HEK293 (cell line): ENCODE data around the gene CHST14.

Experiments used
- CTCF ChIA-PET: fragments of 350-600 bp; formaldehyde crosslinking; extraction: SDS; loops from one replicate; lab custom pipeline; 2021; ENCODE audit warnings: antibody characterized with exemption; lab: Yijun Ruan, JAX
- POLR2A ChIA-PET: fragments of 300-600 bp; formaldehyde crosslinking; extraction: SDS; loops from one replicate; lab custom pipeline; 2020; ENCODE audit warnings: antibody characterized with exemption, inconsistent platforms; lab: Yijun Ruan, JAX
- H3K27ac ChIP-seq: fragments of 200-500 bp; sonication (Bioruptor generic); 2 replicates; pipeline ENCODE4 v1.5.1; 2014; ENCODE audit warnings: low read depth, low read length, control low read depth, inconsistent platforms; ENCODE audit errors: extremely low read depth
- H3K36me3 ChIP-seq, 2 experiments: fragments of 200-500 bp in 1 of 2; sonication (Bioruptor generic) in 1 of 2; 1 replicate in 1 of 2; 2 replicates in 1 of 2; pipeline ENCODE4 v1.5.1; 2014 to 2017; ENCODE audit warnings: inconsistent platforms in 2 of 2, low read length in 2 of 2; ENCODE audit not compliant: control insufficient read depth in 2 of 2, insufficient read depth in 1 of 2
- H3K4me1 ChIP-seq: fragments of 200-500 bp; sonication (Bioruptor generic); 2 replicates; pipeline ENCODE4 v1.5.1; 2014; ENCODE audit warnings: mild to moderate bottlenecking, low read length, inconsistent platforms; ENCODE audit not compliant: control insufficient read depth, insufficient read depth
- H3K4me3 ChIP-seq: 2 replicates; pipeline ENCODE4 v1.5.1; 2011; ENCODE audit warnings: low read depth, mild to moderate bottlenecking, control low read depth, low read length, moderate library complexity
- H3K9me3 ChIP-seq: fragments of 200-500 bp; sonication (Bioruptor generic); 2 replicates; pipeline ENCODE4 v1.5.1; 2014; ENCODE audit warnings: low read depth, low read length, inconsistent platforms; ENCODE audit not compliant: control insufficient read depth, insufficient read depth
- KLF7 ChIP-seq: fragments of 450-650 bp; formaldehyde crosslinking; IDR thresholded peaks from 2 replicates; pipeline ENCODE4 v1.5.1; 2016; ENCODE audit warnings: missing biosample characterization, missing genetic modification characterization, borderline replicate concordance
- OVOL3 ChIP-seq: fragments of 450-650 bp; formaldehyde crosslinking; IDR thresholded peaks from 2 replicates; pipeline ENCODE4 v1.5.1; 2016; ENCODE audit warnings: missing biosample characterization, missing genetic modification characterization
- ZBTB48 ChIP-seq: fragments of 450-650 bp; formaldehyde crosslinking; IDR thresholded peaks from 2 replicates; pipeline ENCODE4 v1.5.1; 2016; ENCODE audit warnings: missing biosample characterization, missing genetic modification characterization
- ZBTB8A ChIP-seq: fragments of 450-650 bp; formaldehyde crosslinking; IDR thresholded peaks from 2 replicates; pipeline ENCODE4 v1.5.1; 2016; ENCODE audit warnings: missing biosample characterization, missing genetic modification characterization
- ZNF133 ChIP-seq: fragments of 450-650 bp; formaldehyde crosslinking; IDR thresholded peaks from 2 replicates; pipeline ENCODE4 v1.5.1; 2016; ENCODE audit warnings: missing biosample characterization, missing genetic modification characterization
- ZNF140 ChIP-seq: fragments of 450-650 bp; formaldehyde crosslinking; IDR thresholded peaks from 2 replicates; pipeline ENCODE4 v1.5.1; 2016; ENCODE audit warnings: missing biosample characterization, missing genetic modification characterization
- ZNF148 ChIP-seq: fragments of 450-650 bp; formaldehyde crosslinking; IDR thresholded peaks from 2 replicates; pipeline ENCODE4 v1.5.0; 2017; ENCODE audit warnings: missing biosample characterization, missing genetic modification characterization, borderline replicate concordance
- ZNF23 ChIP-seq: fragments of 450-650 bp; formaldehyde crosslinking; IDR thresholded peaks from 2 replicates; pipeline ENCODE4 v1.5.1; 2016; ENCODE audit warnings: missing biosample characterization, missing genetic modification characterization, borderline replicate concordance
- ZNF280C ChIP-seq: fragments of 450-650 bp; formaldehyde crosslinking; IDR thresholded peaks from 2 replicates; pipeline ENCODE4 v1.5.1; 2016; ENCODE audit warnings: missing biosample characterization, missing genetic modification characterization
- ZNF324 ChIP-seq: fragments of 450-650 bp; formaldehyde crosslinking; IDR thresholded peaks from 2 replicates; pipeline ENCODE4 v1.5.1; 2016; ENCODE audit warnings: missing biosample characterization, missing genetic modification characterization
- ZNF350 ChIP-seq: fragments of 450-650 bp; formaldehyde crosslinking; IDR thresholded peaks from 2 replicates; pipeline ENCODE4 v1.5.0; 2017; ENCODE audit warnings: missing biosample characterization, mild to moderate bottlenecking, missing genetic modification characterization
- ZNF354C ChIP-seq: fragments of 450-650 bp; formaldehyde crosslinking; IDR thresholded peaks from 2 replicates; pipeline ENCODE4 v1.5.1; 2016; ENCODE audit warnings: missing biosample characterization, missing genetic modification characterization, low read depth, borderline replicate concordance
- ZNF394 ChIP-seq: fragments of 450-650 bp; formaldehyde crosslinking; IDR thresholded peaks from 2 replicates; pipeline ENCODE4 v1.5.1; 2016; ENCODE audit warnings: missing biosample characterization, missing genetic modification characterization, mild to moderate bottlenecking, moderate library complexity, borderline replicate concordance
- ZNF423 ChIP-seq: fragments of 450-650 bp; formaldehyde crosslinking; IDR thresholded peaks from 2 replicates; pipeline ENCODE4 v1.5.1; 2016; ENCODE audit warnings: missing biosample characterization, missing genetic modification characterization
- ZNF544 ChIP-seq: fragments of 450-650 bp; formaldehyde crosslinking; IDR thresholded peaks from 2 replicates; pipeline ENCODE4 v1.5.0; 2017; ENCODE audit warnings: missing biosample characterization, missing genetic modification characterization
- ZNF548 ChIP-seq: fragments of 450-650 bp; formaldehyde crosslinking; IDR thresholded peaks from 2 replicates; pipeline ENCODE4 v1.5.1; 2016; ENCODE audit warnings: missing biosample characterization, missing genetic modification characterization
- ZNF580 ChIP-seq: fragments of 450-650 bp; formaldehyde crosslinking; IDR thresholded peaks from 2 replicates; pipeline ENCODE4 v1.5.1; 2016; ENCODE audit warnings: missing biosample characterization, missing genetic modification characterization
- ZNF707 ChIP-seq: fragments of 450-650 bp; formaldehyde crosslinking; IDR thresholded peaks from 2 replicates; pipeline ENCODE4 v1.5.1; 2016; ENCODE audit warnings: missing biosample characterization, missing genetic modification characterization

Gene CHST14

GRCh38 chr15:40456738-40457137 lies 14.0 kb upstream of the CHST14 start:
- no peak for TF ChIP-seq ZNF548 (tag by site-specific recombination)
- no peak for TF ChIP-seq ZBTB8A
- no peak for TF ChIP-seq ZNF394 (tag by site-specific recombination)
- TF ChIP-seq OVOL3 (tag by site-specific recombination) = no peak
- no peak for TF ChIP-seq ZNF544 (tag by site-specific recombination)
- no peak for TF ChIP-seq ZNF354C (tag by site-specific recombination)
- TF ChIP-seq ZNF324 (tag by site-specific recombination) = no peak
- TF ChIP-seq KLF7 (tag by site-specific recombination) = no peak
- TF ChIP-seq ZNF148 = no peak
- TF ChIP-seq ZNF140 (tag by site-specific recombination) = no peak
- no peak for TF ChIP-seq ZNF707
- TF ChIP-seq ZNF580 (tag by site-specific recombination) = no peak
- TF ChIP-seq, all 188 proteins: peak for 0
- no peaks in the 10 kb centered on the region for H3K9me3 ChIP-seq
- ChIA-PET CTCF (interaction anchor here (0.6 to 1.4 kb wide), 2 partner anchors 17 to 128 kb away, joined by 3 read pairs; no protein-coding TSS in a partner anchor), POLR2A (interaction anchor here (0.6 kb wide), 1 partner anchor 57 kb away, joined by 3 read pairs; no protein-coding TSS in a partner anchor)
- peaks cover 0 to 26% of the 10 kb centered on the region in 2 experiments; a peak in 1 of 3 replicates for H3K36me3 ChIP-seq
- no peak overlapping the region for H3K4me3 ChIP-seq
- peaks cover 2% of the 10 kb centered on the region; the same call in 1 of the 2 replicates for H3K4me1 ChIP-seq
- H3K27ac ChIP-seq = no peak overlapping the region

GRCh38 chr15:40458495-40459371 lies 12.1 kb upstream of the CHST14 start:
- Histone ChIP-seq H3K27ac (no peak overlapping the region), H3K36me3 (peaks cover 0 to 39% of the 10 kb centered on the region in 2 experiments; a peak in 2 of 3 replicates), H3K9me3 (no peaks in the 10 kb centered on the region), H3K4me3 (no peak overlapping the region), H3K4me1 (peaks cover 2% of the 10 kb centered on the region; the same call in 1 of the 2 replicates)
- ChIA-PET POLR2A (interaction anchor here (0.8 kb wide), 1 partner anchor 18 kb away, joined by 3 read pairs; the partner anchor contains the start of gene BAHD1), CTCF (interaction anchor here (0.6 kb wide), 1 partner anchor 727 kb away, joined by 4 read pairs; no protein-coding TSS in a partner anchor)
- TF ChIP-seq ZNF423 (tag by site-specific recombination) (no peak), ZNF280C (no peak), ZNF350 (tag by site-specific recombination) (no peak), ZNF23 (tag by site-specific recombination) (no peak), ZBTB48 (tag by site-specific recombination) (no peak), ZNF133 (tag by site-specific recombination) (no peak)
